Neural cell (in vitro differentiated cells): ENCODE results near the gene FGD4. TPM values are rescaled to one million over a fixed set of nuclear protein-coding genes. Genes with fewer than 3 reads are reported as not detected.

Experiments
- H2AFZ ChIP-seq: fragments of 200-600, 300-800 bp; sonication (generic), shearing (Covaris generic); 2 replicates; pipeline ENCODE4 v1.6.0; 2014; ENCODE audit warnings: low read depth, mild to moderate bottlenecking, antibody characterized with exemption, low read length, moderate library complexity
- H3F3A ChIP-seq: fragments of 200-600 bp; shearing (Covaris generic); 2 replicates; pipeline ENCODE4 v1.6.1; 2016; ENCODE audit warnings: mild to moderate bottlenecking, moderate library complexity, mixed read lengths, antibody characterized with exemption, low read length; ENCODE audit not compliant: insufficient read depth, poor library complexity, severe bottlenecking
- H3K27ac ChIP-seq: fragments of 200-600, 300-800 bp; sonication (generic), shearing (Covaris generic); 2 replicates; pipeline ENCODE4 v1.5.1; 2014; ENCODE audit warnings: mild to moderate bottlenecking, low read length, moderate library complexity
- H3K27me3 ChIP-seq: fragments of 300-800, 200-600 bp; sonication (generic), shearing (Covaris generic); 2 replicates; pipeline ENCODE4 v1.6.0; 2014; ENCODE audit warnings: mild to moderate bottlenecking, low read depth, low read length, moderate library complexity; ENCODE audit not compliant: insufficient read depth
- H3K36me3 ChIP-seq: fragments of 300-800, 200-600 bp; sonication (generic), shearing (Covaris generic); 2 replicates; pipeline ENCODE4 v1.5.1; 2014; ENCODE audit warnings: mild to moderate bottlenecking, antibody characterized with exemption, low read length, moderate library complexity; ENCODE audit not compliant: insufficient read depth
- H3K4me2 ChIP-seq: fragments of 300-800, 200-600 bp; sonication (generic), shearing (Covaris generic); 2 replicates; pipeline ENCODE4 v1.6.0; 2014; ENCODE audit warnings: mild to moderate bottlenecking, low read length
- H3K4me3 ChIP-seq: fragments of 300-800, 200-600 bp; sonication (generic), shearing (Covaris generic); 2 replicates; pipeline ENCODE4 v1.5.1; 2014; ENCODE audit warnings: mild to moderate bottlenecking, low read length, moderate library complexity
- H3K79me2 ChIP-seq: fragments of 200-600 bp; shearing (Covaris generic); replicated peaks from 2 replicates; pipeline ENCODE4 v1.6.0; 2014; ENCODE audit warnings: mild to moderate bottlenecking, low read length, moderate library complexity; ENCODE audit not compliant: insufficient read depth
- H3K9ac ChIP-seq: fragments of 300-800, 200-600 bp; sonication (generic), shearing (Covaris generic); 2 replicates; pipeline ENCODE4 v1.6.1; 2016; ENCODE audit warnings: mild to moderate bottlenecking, low read length, mixed read lengths
- H3K9me2 ChIP-seq: fragments of 200-600 bp; shearing (Covaris generic); 2 replicates; pipeline ENCODE4 v1.6.1; 2016; ENCODE audit warnings: mild to moderate bottlenecking, low read length, mixed read lengths; ENCODE audit not compliant: insufficient read depth
- H3K9me3 ChIP-seq: fragments of 200-600, 300-800 bp; sonication (generic), shearing (Covaris generic); 2 replicates; pipeline ENCODE4 v1.6.1; 2016; ENCODE audit warnings: mild to moderate bottlenecking, mixed run types, low read length, moderate library complexity, mixed read lengths
- H4K20me1 ChIP-seq: fragments of 200-600 bp; shearing (Covaris generic); 2 replicates; pipeline ENCODE4 v1.6.1; 2016; ENCODE audit warnings: mild to moderate bottlenecking, mixed run types; ENCODE audit not compliant: insufficient read depth
- EP300 ChIP-seq: fragments of 450-650 bp; conservative IDR thresholded peaks from 2 replicates; pipeline ENCODE4 v1.6.1; 2014; ENCODE audit warnings: antibody characterized with exemption, mild to moderate bottlenecking, moderate library complexity; ENCODE audit not compliant: poor library complexity, severe bottlenecking
- EZH2 ChIP-seq: fragments of 200-600, 300-800 bp; shearing (Covaris generic), sonication (generic); IDR thresholded peaks from 2 replicates; pipeline ENCODE4 v1.6.1; 2014; ENCODE audit warnings: antibody characterized with exemption, low read length, borderline replicate concordance, mild to moderate bottlenecking; ENCODE audit not compliant: insufficient read depth, poor library complexity, severe bottlenecking
- MXI1 ChIP-seq: fragments of 450-650 bp; conservative IDR thresholded peaks from 2 replicates; pipeline ENCODE4 v1.6.1; 2014; ENCODE audit warnings: antibody characterized with exemption, mild to moderate bottlenecking; ENCODE audit not compliant: poor library complexity, severe bottlenecking
- POLR2AphosphoS5 ChIP-seq: IDR thresholded peaks from 2 replicates; pipeline ENCODE4 v1.6.1; 2012
- RAD21 ChIP-seq: fragments of 450-650 bp; conservative IDR thresholded peaks from 2 replicates; pipeline ENCODE4 v1.6.1; 2014; ENCODE audit warnings: antibody characterized with exemption, mild to moderate bottlenecking, moderate library complexity
- REST ChIP-seq: IDR thresholded peaks from 2 replicates; pipeline ENCODE4 v1.6.1; 2012; ENCODE audit warnings: borderline replicate concordance
- SMC3 ChIP-seq: fragments of 450-650 bp; conservative IDR thresholded peaks from 2 replicates; pipeline ENCODE4 v1.6.1; 2014; ENCODE audit warnings: antibody characterized with exemption, mild to moderate bottlenecking, moderate library complexity; ENCODE audit not compliant: poor library complexity
- TAF1 ChIP-seq: IDR thresholded peaks from 2 replicates; pipeline ENCODE4 v1.6.1; 2012; ENCODE audit warnings: low read depth
- polyA plus RNA-seq: library from polyadenylated mRNA; depleted of rRNA; stranded (reverse); fragments of >200 nt; gene quantifications from 2 replicates; pipeline ENCODE4 v1.2.3, GENCODE V29; 2014
- TF ChIP-seq, protein P1 (sequence below): fragments of 450-650 bp; IDR thresholded peaks from 2 replicates; pipeline ENCODE4 v1.5.1; 2014; ENCODE audit warnings: antibody characterized with exemption, mild to moderate bottlenecking, moderate library complexity; ENCODE audit not compliant: poor library complexity, severe bottlenecking

FGD4 gene
- polyA plus RNA-seq, 1 donor from 2014 or later = 24.4 TPM

- H3K9me2 ChIP-seq = no peaks in the 10 kb centered on the region
- H3K36me3 ChIP-seq = no peaks in the 10 kb centered on the region
- no peaks in the 10 kb centered on the region for H4K20me1 ChIP-seq
- H3K4me3 ChIP-seq = no peak overlapping the region
- no peak overlapping the region for H3K4me2 ChIP-seq
- H3K9ac ChIP-seq = no peak overlapping the region
- H3K27me3 ChIP-seq = no peaks in the 10 kb centered on the region
- H2AFZ ChIP-seq = no peak overlapping the region
- H3K79me2 ChIP-seq = no peaks in the 10 kb centered on the region
- peaks cover 3% of the 10 kb centered on the region for H3F3A ChIP-seq
- H3K27ac ChIP-seq = no peak overlapping the region
- TF ChIP-seq POLR2AphosphoS5 = no peak
- TF ChIP-seq EZH2 = no peak
- no peak for TF ChIP-seq SMC3
- no peak for TF ChIP-seq EP300
- TF ChIP-seq MXI1 = no peak
- TF ChIP-seq REST = no peak
- TF ChIP-seq TAF1 = no peak
- TF ChIP-seq RAD21 = no peak
- TF ChIP-seq, protein P1, sequence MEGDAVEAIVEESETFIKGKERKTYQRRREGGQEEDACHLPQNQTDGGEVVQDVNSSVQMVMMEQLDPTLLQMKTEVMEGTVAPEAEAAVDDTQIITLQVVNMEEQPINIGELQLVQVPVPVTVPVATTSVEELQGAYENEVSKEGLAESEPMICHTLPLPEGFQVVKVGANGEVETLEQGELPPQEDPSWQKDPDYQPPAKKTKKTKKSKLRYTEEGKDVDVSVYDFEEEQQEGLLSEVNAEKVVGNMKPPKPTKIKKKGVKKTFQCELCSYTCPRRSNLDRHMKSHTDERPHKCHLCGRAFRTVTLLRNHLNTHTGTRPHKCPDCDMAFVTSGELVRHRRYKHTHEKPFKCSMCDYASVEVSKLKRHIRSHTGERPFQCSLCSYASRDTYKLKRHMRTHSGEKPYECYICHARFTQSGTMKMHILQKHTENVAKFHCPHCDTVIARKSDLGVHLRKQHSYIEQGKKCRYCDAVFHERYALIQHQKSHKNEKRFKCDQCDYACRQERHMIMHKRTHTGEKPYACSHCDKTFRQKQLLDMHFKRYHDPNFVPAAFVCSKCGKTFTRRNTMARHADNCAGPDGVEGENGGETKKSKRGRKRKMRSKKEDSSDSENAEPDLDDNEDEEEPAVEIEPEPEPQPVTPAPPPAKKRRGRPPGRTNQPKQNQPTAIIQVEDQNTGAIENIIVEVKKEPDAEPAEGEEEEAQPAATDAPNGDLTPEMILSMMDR = no peak
- no peaks in the 10 kb centered on the region for H3K9me3 ChIP-seq
These were observed 58.1 kb downstream of the FGD4 start for GRCh38 chr12:32457251-32458025.

DNA sequence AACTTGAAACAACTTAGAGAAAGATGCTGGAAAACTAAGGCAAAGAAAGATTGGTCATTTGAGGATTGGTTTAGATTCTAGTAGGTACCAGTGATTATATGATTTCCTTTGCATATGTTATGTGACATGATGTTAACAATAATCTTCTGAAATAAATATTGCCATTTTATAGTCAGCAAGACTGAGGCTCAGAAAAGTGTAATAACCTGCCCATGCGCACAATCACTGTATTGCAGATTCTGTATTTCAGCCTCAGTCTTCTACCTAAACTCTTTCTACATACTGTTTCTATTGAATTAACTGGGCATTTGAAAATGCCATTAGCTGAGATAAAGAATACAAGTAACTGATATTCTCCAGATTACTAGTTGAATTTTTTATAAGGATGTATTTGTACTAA, 61.3 kb downstream of the FGD4 start:
- H3F3A ChIP-seq = no peaks in the 10 kb centered on the region
- no peaks in the 10 kb centered on the region for H3K9me3 ChIP-seq
- H2AFZ ChIP-seq = no peak overlapping the region
- H3K27ac ChIP-seq = no peak overlapping the region
- no peaks in the 10 kb centered on the region for H3K27me3 ChIP-seq
- H3K36me3 ChIP-seq = no peaks in the 10 kb centered on the region
- TF ChIP-seq REST (no peak), TAF1 (no peak), SMC3 (no peak), EZH2 (no peak), EP300 (no peak), MXI1 (no peak), RAD21 (no peak), POLR2AphosphoS5 (no peak)
- TF ChIP-seq, protein P1 = no peak
- no peak overlapping the region for H3K4me2 ChIP-seq
- no peaks in the 10 kb centered on the region for H4K20me1 ChIP-seq
- no peak overlapping the region for H3K9ac ChIP-seq
- no peaks in the 10 kb centered on the region for H3K9me2 ChIP-seq
- no peak overlapping the region for H3K4me3 ChIP-seq
- H3K79me2 ChIP-seq = no peaks in the 10 kb centered on the region
